Epithelial cell of proximal tubule (primary cell): ENCODE measurements around the gene CHL1. TPM values are rescaled to one million over a fixed set of nuclear protein-coding genes. Genes with fewer than 3 reads are reported as not detected.

Source experiments
- DNase-seq: peaks from one replicate; pipeline ENCODE4 v3.0.0-alpha.2; 2011; ENCODE audit warnings: low read depth
- H3K4me3 ChIP-seq: 2 replicates; pipeline ENCODE4 v1.5.1; 2011; ENCODE audit warnings: low read depth, mild to moderate bottlenecking, low read length
- CTCF ChIP-seq: conservative IDR thresholded peaks from 2 replicates; pipeline ENCODE4 v1.5.1; 2012; ENCODE audit warnings: low read depth, mild to moderate bottlenecking, low read length
- total RNA-seq: library from RNA; depleted of rRNA; stranded (reverse); fragments of >200 nt; gene quantifications from 2 replicates; pipeline ENCODE4 v1.2.3, GENCODE V29; 2015

Gene CHL1
- total RNA-seq, 1 donor from 2014 or later = 0.17 TPM

GRCh38 chr3:325495-325894 lies 128.9 kb downstream of the CHL1 start:
- TF ChIP-seq CTCF = no peak
- DNase-seq = no peak
- no peak overlapping the region for H3K4me3 ChIP-seq

GRCh38 chr3:330494-331115 lies 134.0 kb downstream of the CHL1 start:
- TF ChIP-seq CTCF = no peak
- H3K4me3 ChIP-seq = no peak overlapping the region
- DNase-seq = no peak

GRCh38 chr3:331881-332280 lies 135.3 kb downstream of the CHL1 start:
- DNase-seq = no peak
- H3K4me3 ChIP-seq = no peak overlapping the region
- no peak for TF ChIP-seq CTCF

DNA sequence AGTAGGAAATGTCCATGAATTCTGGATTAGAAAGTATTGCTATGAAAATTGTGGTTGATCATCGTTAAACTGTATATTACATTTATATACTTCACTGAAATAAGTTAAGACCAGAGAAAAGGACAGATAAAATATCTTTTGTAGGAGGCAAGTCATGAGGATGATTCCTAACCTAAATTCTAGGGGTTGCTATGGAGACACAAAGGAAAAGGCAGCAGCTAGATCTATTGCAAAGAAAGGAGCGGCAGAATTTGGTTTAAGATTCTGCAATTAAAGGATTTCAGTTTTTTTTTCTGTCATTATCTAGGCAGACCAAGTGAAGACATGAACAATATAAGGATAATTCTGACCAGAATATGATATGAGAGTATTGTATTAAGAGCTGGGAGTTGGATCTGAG lies 136.1 kb downstream of the CHL1 start:
- no peak for TF ChIP-seq CTCF
- DNase-seq = no peak
- H3K4me3 ChIP-seq = no peak overlapping the region

DNA sequence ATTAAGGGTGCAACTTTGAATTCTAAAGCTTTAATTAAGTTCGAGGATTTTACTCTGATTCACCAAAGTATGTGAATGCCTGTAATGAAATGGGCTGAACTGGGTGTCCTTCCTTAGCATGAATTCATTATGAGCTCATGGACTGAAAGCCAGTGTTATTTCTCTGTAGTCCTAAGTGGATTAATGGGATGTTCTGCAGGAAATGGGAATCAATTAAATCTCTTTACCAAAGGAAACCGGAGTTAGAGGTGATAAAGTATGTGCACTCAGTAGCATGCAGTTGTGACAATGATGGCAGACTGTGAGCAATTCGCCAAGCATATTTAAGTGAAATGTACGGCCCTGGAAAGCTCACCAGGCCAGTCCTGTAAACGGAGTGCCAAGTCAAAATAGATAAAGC lies 138.7 kb downstream of the CHL1 start:
- TF ChIP-seq CTCF = no peak
- H3K4me3 ChIP-seq = no peak overlapping the region
- DNase-seq = no peak

DNA sequence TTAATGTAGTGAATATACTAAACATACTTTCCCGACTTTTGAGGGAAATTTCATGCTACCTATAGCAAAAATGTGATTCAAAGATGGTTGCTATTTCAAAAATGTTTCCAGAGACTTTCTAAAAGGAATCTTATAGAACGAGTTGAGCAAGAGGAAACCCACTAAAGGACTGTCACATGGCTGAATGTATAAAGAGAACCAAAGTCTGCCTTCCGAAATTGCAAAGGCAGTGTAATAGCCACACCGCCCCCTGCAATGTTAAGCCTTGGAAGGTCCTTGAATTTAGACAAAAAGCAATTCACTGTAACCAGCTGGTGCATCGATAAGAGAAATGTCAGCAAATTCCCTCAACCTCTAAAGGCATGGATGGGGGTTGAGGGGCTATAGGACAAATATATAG lies 142.8 kb downstream of the CHL1 start:
- no peak for DNase-seq
- no peak for TF ChIP-seq CTCF
- no peak overlapping the region for H3K4me3 ChIP-seq

DNA sequence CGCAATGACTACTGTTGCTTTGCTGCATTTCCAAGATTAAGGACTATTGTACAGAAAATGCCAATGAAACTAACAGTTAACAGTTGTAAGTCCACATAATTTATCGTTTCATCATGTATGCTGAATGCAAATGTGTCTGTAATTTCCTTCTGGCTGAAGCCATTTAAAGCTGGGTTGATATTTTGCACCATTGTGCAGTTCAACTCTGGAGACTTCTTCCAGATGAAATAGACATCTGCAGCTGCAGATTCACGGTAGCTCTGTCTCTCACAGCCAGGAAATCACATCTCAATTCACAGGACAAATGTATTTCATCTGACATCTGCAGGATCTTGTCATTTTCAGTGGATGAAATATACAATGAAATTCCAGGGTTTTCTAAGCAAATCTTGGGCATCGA lies 145.4 kb downstream of the CHL1 start:
- no peak overlapping the region for H3K4me3 ChIP-seq
- DNase-seq = no peak
- TF ChIP-seq CTCF = no peak
